ENCODE measurements around the gene FKBP11.

DNA sequence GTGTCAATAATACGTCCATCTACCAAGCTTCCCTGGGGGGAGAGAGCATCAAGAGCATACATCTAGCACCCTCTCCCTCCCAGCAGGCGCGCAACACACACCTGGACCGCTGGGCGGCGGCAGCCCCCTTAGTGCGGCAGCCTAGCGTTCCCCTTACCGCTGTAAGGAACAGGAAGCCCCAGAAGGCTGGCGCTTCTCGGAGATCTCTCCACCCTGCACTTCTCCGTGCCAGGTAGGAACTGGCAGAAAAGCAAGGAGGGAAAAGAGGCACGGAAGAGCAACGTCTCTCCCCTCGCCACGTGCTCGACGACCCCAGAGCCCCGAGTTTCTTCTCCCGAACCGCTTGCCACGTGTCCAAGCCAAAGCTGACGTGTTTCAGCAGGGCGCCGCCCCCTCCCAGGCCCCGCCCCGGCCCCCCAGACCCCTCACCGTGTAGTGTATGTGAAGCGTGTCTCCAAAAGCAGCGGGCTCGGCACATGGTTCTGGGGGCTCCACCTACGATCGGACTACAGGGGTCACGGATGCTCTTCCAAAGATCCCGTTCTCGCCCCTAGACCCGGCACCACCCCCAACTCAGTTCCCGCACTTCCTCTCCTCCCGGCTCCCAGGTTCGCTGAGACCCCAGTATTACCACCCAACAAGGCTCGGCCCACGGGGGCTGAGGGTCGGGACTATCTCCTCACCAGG is 532 bp downstream of the FKBP11 start:
- TF ChIP-seq, protein P1, sequence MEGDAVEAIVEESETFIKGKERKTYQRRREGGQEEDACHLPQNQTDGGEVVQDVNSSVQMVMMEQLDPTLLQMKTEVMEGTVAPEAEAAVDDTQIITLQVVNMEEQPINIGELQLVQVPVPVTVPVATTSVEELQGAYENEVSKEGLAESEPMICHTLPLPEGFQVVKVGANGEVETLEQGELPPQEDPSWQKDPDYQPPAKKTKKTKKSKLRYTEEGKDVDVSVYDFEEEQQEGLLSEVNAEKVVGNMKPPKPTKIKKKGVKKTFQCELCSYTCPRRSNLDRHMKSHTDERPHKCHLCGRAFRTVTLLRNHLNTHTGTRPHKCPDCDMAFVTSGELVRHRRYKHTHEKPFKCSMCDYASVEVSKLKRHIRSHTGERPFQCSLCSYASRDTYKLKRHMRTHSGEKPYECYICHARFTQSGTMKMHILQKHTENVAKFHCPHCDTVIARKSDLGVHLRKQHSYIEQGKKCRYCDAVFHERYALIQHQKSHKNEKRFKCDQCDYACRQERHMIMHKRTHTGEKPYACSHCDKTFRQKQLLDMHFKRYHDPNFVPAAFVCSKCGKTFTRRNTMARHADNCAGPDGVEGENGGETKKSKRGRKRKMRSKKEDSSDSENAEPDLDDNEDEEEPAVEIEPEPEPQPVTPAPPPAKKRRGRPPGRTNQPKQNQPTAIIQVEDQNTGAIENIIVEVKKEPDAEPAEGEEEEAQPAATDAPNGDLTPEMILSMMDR (conservative IDR thresholded peaks at IDR 0.05; ENCODE audit: low read length) = peak; percentile 84
- no peak for TF ChIP-seq EZH2phosphoT487 (IDR thresholded peaks at IDR 0.05; ENCODE audit: borderline replicate concordance)

All from Loucy (cell line).